ENCODE data around the gene IRF8. TPM values are rescaled to one million over a fixed set of nuclear protein-coding genes. Genes with fewer than 3 reads are reported as not detected.

IRF8 gene
- total RNA-seq, 1 donor from 2014 or later, result 1.5 TPM

DNA sequence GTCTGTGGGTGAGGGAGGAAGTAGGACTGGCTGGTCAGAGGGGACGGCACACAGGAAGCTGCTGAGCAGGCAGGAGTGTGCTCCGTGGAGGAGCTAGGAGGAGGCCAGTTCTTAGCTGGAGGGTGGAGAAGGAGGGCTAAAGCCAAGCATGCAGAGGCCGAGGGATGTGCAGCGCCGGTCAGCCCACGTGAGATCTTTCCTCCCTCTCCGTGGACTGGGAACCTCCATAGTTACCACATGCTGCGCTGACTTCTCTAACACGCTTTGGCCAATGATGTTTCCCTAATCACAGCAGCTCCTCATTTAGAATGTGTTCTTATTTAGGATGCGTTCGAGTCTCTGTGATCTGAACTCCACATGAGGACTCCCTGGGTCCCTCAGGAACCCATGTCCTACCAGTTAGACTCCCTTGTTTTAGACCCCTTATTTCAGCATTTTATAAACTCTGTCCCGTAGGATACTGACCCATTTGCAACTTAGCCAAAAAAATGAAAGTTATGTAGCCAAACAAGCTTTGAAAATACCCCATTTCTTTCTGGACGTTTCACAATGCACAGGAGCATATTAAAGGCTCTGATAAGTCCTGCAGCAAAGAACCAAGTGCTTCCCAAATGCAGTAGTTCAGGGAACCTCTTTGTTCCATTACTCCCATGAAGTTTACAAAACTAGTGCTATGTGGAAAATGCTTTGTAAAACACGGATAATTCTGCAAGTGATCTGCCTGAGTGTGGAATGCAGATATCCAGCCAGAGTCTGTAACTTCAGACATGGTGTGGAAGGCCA lies 51.4 kb downstream of the IRF8 start:
- DNase-seq (ENCODE audit: low spot score), result no peak
- TF ChIP-seq, protein P1, sequence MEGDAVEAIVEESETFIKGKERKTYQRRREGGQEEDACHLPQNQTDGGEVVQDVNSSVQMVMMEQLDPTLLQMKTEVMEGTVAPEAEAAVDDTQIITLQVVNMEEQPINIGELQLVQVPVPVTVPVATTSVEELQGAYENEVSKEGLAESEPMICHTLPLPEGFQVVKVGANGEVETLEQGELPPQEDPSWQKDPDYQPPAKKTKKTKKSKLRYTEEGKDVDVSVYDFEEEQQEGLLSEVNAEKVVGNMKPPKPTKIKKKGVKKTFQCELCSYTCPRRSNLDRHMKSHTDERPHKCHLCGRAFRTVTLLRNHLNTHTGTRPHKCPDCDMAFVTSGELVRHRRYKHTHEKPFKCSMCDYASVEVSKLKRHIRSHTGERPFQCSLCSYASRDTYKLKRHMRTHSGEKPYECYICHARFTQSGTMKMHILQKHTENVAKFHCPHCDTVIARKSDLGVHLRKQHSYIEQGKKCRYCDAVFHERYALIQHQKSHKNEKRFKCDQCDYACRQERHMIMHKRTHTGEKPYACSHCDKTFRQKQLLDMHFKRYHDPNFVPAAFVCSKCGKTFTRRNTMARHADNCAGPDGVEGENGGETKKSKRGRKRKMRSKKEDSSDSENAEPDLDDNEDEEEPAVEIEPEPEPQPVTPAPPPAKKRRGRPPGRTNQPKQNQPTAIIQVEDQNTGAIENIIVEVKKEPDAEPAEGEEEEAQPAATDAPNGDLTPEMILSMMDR (IDR thresholded peaks at IDR 0.05; ENCODE audit: unreplicated experiment), result no peak
- H3K36me3 Mint-ChIP-seq (ENCODE audit: low read depth, unreplicated experiment), result no peaks in the 10 kb centered on the region
- H3K27ac Mint-ChIP-seq (ENCODE audit: unreplicated experiment), result no peak overlapping the region
- peaks cover 5% of the 10 kb centered on the region for H3K4me1 Mint-ChIP-seq (ENCODE audit: unreplicated experiment)
- peaks cover 2% of the 10 kb centered on the region for H3K27me3 Mint-ChIP-seq (ENCODE audit: unreplicated experiment)
- no peak overlapping the region for H3K4me3 Mint-ChIP-seq (ENCODE audit: unreplicated experiment)
- no peaks in the 10 kb centered on the region for H3K9me3 Mint-ChIP-seq (ENCODE audit: unreplicated experiment)

DNA sequence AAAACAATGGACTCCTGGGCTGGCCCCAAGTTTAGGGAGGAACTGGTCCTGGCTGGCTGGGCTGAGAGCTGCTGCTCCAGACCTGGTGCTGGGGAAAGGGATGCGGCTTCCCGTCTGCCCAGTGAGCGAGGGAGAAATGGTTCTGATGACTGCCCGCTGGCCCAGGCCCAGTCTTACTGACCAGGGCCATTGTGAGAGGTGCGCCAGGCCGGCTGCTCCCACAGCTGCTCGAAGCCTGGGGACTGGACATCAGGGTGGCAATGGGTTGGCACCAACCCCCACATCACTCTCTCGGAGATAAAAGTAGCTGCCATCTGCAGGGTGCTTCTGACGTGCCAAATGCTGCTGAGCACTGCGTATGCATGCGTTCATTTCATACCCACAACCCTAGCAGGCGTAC lies 53.2 kb downstream of the IRF8 start:
- Mint-ChIP-seq H3K4me1 (ENCODE audit: unreplicated experiment) (peaks cover 5% of the 10 kb centered on the region), H3K27ac (ENCODE audit: unreplicated experiment) (no peak overlapping the region), H3K36me3 (ENCODE audit: low read depth, unreplicated experiment) (no peaks in the 10 kb centered on the region), H3K4me3 (ENCODE audit: unreplicated experiment) (no peak overlapping the region), H3K9me3 (ENCODE audit: unreplicated experiment) (no peaks in the 10 kb centered on the region), H3K27me3 (ENCODE audit: unreplicated experiment) (peaks cover 8% of the 10 kb centered on the region)
- TF ChIP-seq, protein P1 (IDR thresholded peaks at IDR 0.05; ENCODE audit: unreplicated experiment), result no peak
- DNase-seq (ENCODE audit: low spot score), result no peak

DNA sequence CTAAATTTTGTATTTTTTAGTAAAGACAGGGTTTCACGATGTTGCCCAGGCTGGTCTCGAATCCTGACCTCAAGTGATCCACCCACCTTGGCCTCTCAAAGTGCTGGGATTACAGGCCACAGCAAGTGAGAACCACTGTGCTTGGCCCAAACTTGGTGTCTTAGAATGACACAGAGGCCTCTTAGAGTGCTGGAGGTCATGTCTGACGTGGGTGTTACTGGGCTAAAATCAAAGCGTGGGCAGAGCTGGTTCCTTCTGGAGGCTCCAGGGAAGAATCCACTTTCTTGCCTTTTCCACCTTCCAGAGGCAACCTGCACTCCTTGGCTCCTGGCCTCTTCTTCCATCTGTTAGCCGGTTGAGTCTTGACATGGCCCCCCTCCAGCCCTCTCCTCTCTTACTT lies 53.8 kb downstream of the IRF8 start:
- Mint-ChIP-seq H3K27ac (ENCODE audit: unreplicated experiment) (no peak overlapping the region), H3K36me3 (ENCODE audit: low read depth, unreplicated experiment) (no peaks in the 10 kb centered on the region), H3K4me3 (ENCODE audit: unreplicated experiment) (no peak overlapping the region), H3K9me3 (ENCODE audit: unreplicated experiment) (no peaks in the 10 kb centered on the region), H3K27me3 (ENCODE audit: unreplicated experiment) (peaks cover 8% of the 10 kb centered on the region), H3K4me1 (ENCODE audit: unreplicated experiment) (peaks cover 4% of the 10 kb centered on the region)
- DNase-seq (ENCODE audit: low spot score), result no peak
- TF ChIP-seq, protein P1 (IDR thresholded peaks at IDR 0.05; ENCODE audit: unreplicated experiment), result no peak

DNA sequence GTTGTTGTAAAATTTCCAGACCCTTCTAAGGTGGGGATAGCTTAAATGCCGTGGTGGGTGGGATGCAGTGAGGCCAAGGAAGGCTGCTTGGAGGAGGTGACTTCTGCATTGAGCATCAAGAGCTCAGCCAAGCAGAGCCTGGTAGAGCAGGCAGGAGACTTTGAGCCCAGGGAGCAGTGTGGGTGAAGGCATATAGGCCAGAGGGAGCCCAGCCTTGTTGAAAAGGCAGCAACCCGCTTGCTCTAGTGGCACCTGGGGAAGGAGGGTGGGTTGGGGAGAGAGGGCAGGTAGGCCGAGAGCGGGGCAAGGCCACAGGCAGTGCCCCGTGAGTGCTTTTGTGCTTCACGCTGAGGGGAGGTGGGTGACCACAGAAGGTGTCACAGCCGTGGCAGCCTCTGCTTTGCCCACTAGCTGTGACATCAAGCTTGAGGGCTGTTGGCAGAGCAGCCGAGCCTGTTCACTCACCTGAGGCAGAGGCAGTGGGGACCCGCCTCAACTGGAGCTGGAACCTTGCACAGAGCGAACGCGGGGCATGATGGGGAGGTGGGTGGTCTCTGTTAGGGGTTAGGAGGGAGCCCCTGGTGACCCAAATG lies 56.1 kb downstream of the IRF8 start:
- Mint-ChIP-seq H3K4me1 (ENCODE audit: unreplicated experiment) (peaks cover 5% of the 10 kb centered on the region), H3K4me3 (ENCODE audit: unreplicated experiment) (no peak overlapping the region), H3K36me3 (ENCODE audit: low read depth, unreplicated experiment) (no peaks in the 10 kb centered on the region), H3K9me3 (ENCODE audit: unreplicated experiment) (no peaks in the 10 kb centered on the region), H3K27me3 (ENCODE audit: unreplicated experiment) (peaks cover 8% of the 10 kb centered on the region), H3K27ac (ENCODE audit: unreplicated experiment) (no peak overlapping the region)
- TF ChIP-seq, protein P1 (IDR thresholded peaks at IDR 0.05; ENCODE audit: unreplicated experiment), result no peak
- no peak for DNase-seq (ENCODE audit: low spot score)

DNA sequence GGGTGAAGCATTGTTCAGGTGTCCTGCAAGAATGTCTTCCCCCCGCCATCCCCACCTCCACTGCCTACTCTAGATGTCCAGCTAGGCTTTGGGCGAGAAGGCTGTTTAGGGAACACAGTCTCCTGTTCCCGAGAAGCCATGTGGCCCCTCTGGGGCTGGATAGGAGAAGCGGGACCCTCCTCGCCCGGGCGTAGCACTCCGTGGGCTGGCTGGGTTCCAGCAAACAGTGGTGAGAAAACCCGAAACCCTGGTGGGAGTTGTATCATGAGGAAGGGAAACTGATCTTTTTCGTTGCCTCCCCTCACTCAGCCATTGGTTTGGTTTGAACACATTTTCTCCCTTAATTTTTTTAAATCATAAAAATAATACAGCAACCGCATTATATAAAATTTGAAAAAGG lies 56.6 kb downstream of the IRF8 start:
- peaks cover 4% of the 10 kb centered on the region for H3K4me1 Mint-ChIP-seq (ENCODE audit: unreplicated experiment)
- H3K36me3 Mint-ChIP-seq (ENCODE audit: low read depth, unreplicated experiment), result no peaks in the 10 kb centered on the region
- no peak overlapping the region for H3K4me3 Mint-ChIP-seq (ENCODE audit: unreplicated experiment)
- no peaks in the 10 kb centered on the region for H3K9me3 Mint-ChIP-seq (ENCODE audit: unreplicated experiment)
- TF ChIP-seq, protein P1 (IDR thresholded peaks at IDR 0.05; ENCODE audit: unreplicated experiment), result no peak
- DNase-seq (ENCODE audit: low spot score), result no peak
- no peak overlapping the region for H3K27ac Mint-ChIP-seq (ENCODE audit: unreplicated experiment)
- peaks cover 8% of the 10 kb centered on the region for H3K27me3 Mint-ChIP-seq (ENCODE audit: unreplicated experiment)
